H1 (cell line): ENCODE data around the gene ITPR1. TPM values are rescaled to one million over a fixed set of nuclear protein-coding genes. Genes with fewer than 3 reads are reported as not detected.

ENCODE experiments used
- CTCF ChIA-PET: fragments of 300-600 bp; sonication (Branson Sonifier 250); formaldehyde crosslinking; loops from one replicate; lab custom pipeline; 2021; ENCODE audit not compliant: partially characterized antibody; lab: Charles Lee
- POLR2A ChIA-PET: fragments of 300-600 bp; sonication (Branson Sonifier 250); formaldehyde crosslinking; loops from one replicate; lab custom pipeline; 2021; ENCODE audit warnings: inconsistent platforms; ENCODE audit not compliant: partially characterized antibody; lab: Charles Lee
- DNase-seq, 2 experiments: peaks; one replicate each; pipeline versions ENCODE4 v3.0.0 to v3.0.0-alpha.2; 2010 to 2022; ENCODE audit warnings: low spot score in 2 of 2, low read depth in 1 of 2, mixed read lengths in 1 of 2
- FAIRE-seq: peaks from 2 replicates; lab custom pipeline; 2011; peaks lifted over from hg19 to GRCh38; lab: Jason Lieb, UNC
- H2AFZ ChIP-seq: 2 replicates; pipeline ENCODE4 v1.8.1; 2012; ENCODE audit warnings: low read length, inconsistent platforms
- H2AK5ac ChIP-seq: 2 replicates; pipeline ENCODE4 v1.6.1; 2013; ENCODE audit warnings: low read depth, low read length
- H2BK120ac ChIP-seq: replicated peaks from 2 replicates; pipeline ENCODE3; 2013; ENCODE audit warnings: low read depth, low read length, inconsistent platforms
- H2BK12ac ChIP-seq: 2 replicates; pipeline ENCODE4 v1.6.1; 2013; ENCODE audit warnings: low read depth, low read length
- H2BK15ac ChIP-seq: 2 replicates; pipeline ENCODE4 v1.6.1; 2013; ENCODE audit warnings: low read length
- H2BK20ac ChIP-seq: 2 replicates; pipeline ENCODE4 v1.6.1; 2013; ENCODE audit warnings: low read length
- H2BK5ac ChIP-seq: 2 replicates; pipeline ENCODE4 v1.6.1; 2013; ENCODE audit warnings: low read depth, low read length
- H3K14ac ChIP-seq: 2 replicates; pipeline ENCODE4 v1.6.1; 2013; ENCODE audit warnings: inconsistent platforms; ENCODE audit not compliant: insufficient read length
- H3K18ac ChIP-seq: 2 replicates; pipeline ENCODE4 v1.6.1; 2013; ENCODE audit warnings: low read length; ENCODE audit errors: extremely low read depth
- H3K23ac ChIP-seq: 2 replicates; pipeline ENCODE4 v1.6.1; 2013; ENCODE audit warnings: inconsistent platforms; ENCODE audit not compliant: insufficient read length
- H3K23me2 ChIP-seq: 2 replicates; pipeline ENCODE4 v1.6.1; 2013; ENCODE audit warnings: low read depth, low read length
- H3K27ac ChIP-seq: 2 replicates; pipeline ENCODE4 v1.6.1; 2011; ENCODE audit warnings: low read depth, low read length, inconsistent platforms
- H3K27me3 ChIP-seq, 4 experiments: replicated peaks in 1 of 4; 1 replicate in 1 of 4; 2 replicates in 3 of 4; pipeline versions ENCODE4 v1.6.1 to v1.8.1; 2011 to 2013; ENCODE audit warnings: low read length in 3 of 4, mild to moderate bottlenecking in 3 of 4, inconsistent platforms in 2 of 4, mixed read lengths in 2 of 4, moderate library complexity in 1 of 4; ENCODE audit not compliant: control insufficient read depth in 3 of 4, insufficient read depth in 3 of 4; ENCODE audit errors: extremely low read depth in 1 of 4
- H3K36me3 ChIP-seq, 4 experiments: 2 replicates each; pipeline versions ENCODE4 v1.6.1 to v1.8.1; 2011 to 2013; ENCODE audit warnings: mild to moderate bottlenecking in 4 of 4, low read length in 3 of 4, moderate library complexity in 2 of 4, control low read depth in 1 of 4, inconsistent platforms in 1 of 4; ENCODE audit not compliant: insufficient read depth in 4 of 4, control insufficient read depth in 2 of 4
- H3K4ac ChIP-seq: replicated peaks from 2 replicates; pipeline ENCODE3; 2013; ENCODE audit warnings: low read length, low read depth, mixed read lengths, inconsistent platforms; ENCODE audit not compliant: insufficient read length
- H3K4me1 ChIP-seq, 4 experiments: replicated peaks in 1 of 4; 1 replicate in 1 of 4; 2 replicates in 3 of 4; pipeline versions ENCODE4 v1.6.1 to v1.8.1; 2011 to 2013; ENCODE audit warnings: low read length in 3 of 4, inconsistent platforms in 2 of 4, mixed read lengths in 1 of 4; ENCODE audit not compliant: insufficient read depth in 4 of 4, control insufficient read depth in 3 of 4
- H3K4me2 ChIP-seq, 2 experiments: 2 replicates each; pipeline versions ENCODE4 v1.6.1 to v1.8.1; 2011 to 2013; ENCODE audit warnings: low read depth in 2 of 2, low read length in 2 of 2, control low read depth in 1 of 2, inconsistent platforms in 1 of 2, mild to moderate bottlenecking in 1 of 2; ENCODE audit not compliant: insufficient read depth in 1 of 2
- H3K4me3 ChIP-seq, 4 experiments: fragments of 200-600, 300-600 bp in 1 of 4; sonication (generic), shearing (Covaris generic), sonication (Bioruptor Twin) in 1 of 4; 2 replicates each; pipeline versions ENCODE4 v1.5.1 to v1.8.1; 2011 to 2016; ENCODE audit warnings: low read length in 4 of 4, low read depth in 3 of 4, control low read depth in 2 of 4, inconsistent platforms in 2 of 4, mild to moderate bottlenecking in 2 of 4, mixed read lengths in 1 of 4, moderate library complexity in 1 of 4; ENCODE audit not compliant: insufficient read depth in 2 of 4; ENCODE audit errors: extremely low read depth in 1 of 4
- H3K56ac ChIP-seq: replicated peaks from 2 replicates; pipeline ENCODE3; 2013; ENCODE audit warnings: low read depth, mild to moderate bottlenecking, mixed read lengths, low read length, inconsistent platforms; ENCODE audit not compliant: insufficient read length
- H3K79me1 ChIP-seq: 2 replicates; pipeline ENCODE4 v1.6.1; 2013; ENCODE audit warnings: low read depth, low read length, control low read depth
- H3K79me2 ChIP-seq, 2 experiments: 2 replicates each; pipeline versions ENCODE4 v1.6.1 to v1.8.1; 2012 to 2013; ENCODE audit warnings: low read length in 2 of 2, mild to moderate bottlenecking in 2 of 2, inconsistent platforms in 1 of 2; ENCODE audit not compliant: insufficient read depth in 2 of 2, control insufficient read depth in 1 of 2
- H3K9ac ChIP-seq, 4 experiments: replicated peaks in 1 of 4; 1 replicate in 1 of 4; 2 replicates in 3 of 4; pipeline versions ENCODE4 v1.6.1 to v1.8.1; 2011 to 2013; ENCODE audit warnings: low read depth in 3 of 4, low read length in 3 of 4, control low read depth in 2 of 4, mild to moderate bottlenecking in 2 of 4, moderate library complexity in 2 of 4, inconsistent platforms in 1 of 4; ENCODE audit errors: extremely low read depth in 1 of 4
- H3K9me3 ChIP-seq, 2 experiments: 2 replicates each; pipeline versions ENCODE4 v1.6.1 to v1.8.1; 2012 to 2013; ENCODE audit warnings: mild to moderate bottlenecking in 2 of 2, moderate library complexity in 2 of 2, control low read depth in 1 of 2, inconsistent platforms in 1 of 2, low read depth in 1 of 2, low read length in 1 of 2, mixed read lengths in 1 of 2; ENCODE audit not compliant: insufficient read depth in 2 of 2
- H4K20me1 ChIP-seq, 2 experiments: replicated peaks in 1 of 2; 2 replicates each; pipeline versions ENCODE3 to v1.8.1; 2011 to 2013; ENCODE audit warnings: inconsistent platforms in 2 of 2, low read length in 2 of 2, mild to moderate bottlenecking in 1 of 2; ENCODE audit not compliant: insufficient read depth in 2 of 2, control insufficient read depth in 1 of 2
- H4K5ac ChIP-seq: 2 replicates; pipeline ENCODE4 v1.6.1; 2013; ENCODE audit warnings: low read length, low read depth, mixed read lengths, inconsistent platforms; ENCODE audit not compliant: insufficient read length
- H4K8ac ChIP-seq: 2 replicates; pipeline ENCODE4 v1.8.0; 2013; ENCODE audit warnings: mild to moderate bottlenecking, moderate library complexity, low read length, inconsistent platforms; ENCODE audit not compliant: insufficient read depth; ENCODE audit errors: extremely low read depth
- H4K91ac ChIP-seq: replicated peaks from 2 replicates; pipeline ENCODE3; 2013; ENCODE audit warnings: low read length, mixed read lengths, inconsistent platforms; ENCODE audit not compliant: insufficient read length
- ASH2L ChIP-seq: fragments of 200-600, 300-600 bp; sonication (generic); IDR thresholded peaks from one replicate; pipeline ENCODE4 v1.7.1; 2017; ENCODE audit warnings: low read length
- CHD2 ChIP-seq: IDR thresholded peaks from 2 replicates; pipeline ENCODE4 v1.6.1; 2012; ENCODE audit warnings: low read length, improper control_type of control experiment
- EP300 ChIP-seq, 2 experiments: IDR thresholded peaks; 1 replicate in 1 of 2; 2 replicates in 1 of 2; pipeline ENCODE4 v1.6.1; 2011 to 2012; ENCODE audit warnings: low read depth in 2 of 2, low read length in 2 of 2, mild to moderate bottlenecking in 2 of 2, borderline replicate concordance in 1 of 2, inconsistent platforms in 1 of 2, moderate library complexity in 1 of 2
- MAFK ChIP-seq: IDR thresholded peaks from 2 replicates; pipeline ENCODE4 v1.6.1; 2012; ENCODE audit warnings: low read depth, mild to moderate bottlenecking, improper control_type of control experiment, low read length
- SP2 ChIP-seq: IDR thresholded peaks from 2 replicates; pipeline ENCODE4 v1.6.1; 2012; ENCODE audit warnings: mild to moderate bottlenecking, low read length, inconsistent platforms
- SUZ12 ChIP-seq: fragments of 200-600 bp; sonication (generic); IDR thresholded peaks from 2 replicates; pipeline ENCODE4 v1.6.1; 2012; ENCODE audit warnings: mild to moderate bottlenecking, inconsistent platforms, low read length, moderate library complexity, mixed read lengths
- WGBS, 2 experiments: shearing (Covaris generic) in 1 of 2; methylation state at CpG; one replicate each; pipeline versions ENCODE4 v1.1.6 to v1.1.7; 2013 to 2015; ENCODE audit warnings: low lambda C conversion rate in 2 of 2, mixed read lengths in 2 of 2, inconsistent platforms in 1 of 2, low coverage in 1 of 2, missing lambda C conversion rate in 1 of 2; ENCODE audit not compliant: insufficient replicate concordance in 2 of 2, insufficient coverage in 1 of 2, insufficient read length in 1 of 2; ENCODE audit errors: extremely low coverage in 1 of 2, missing lambda C conversion rate in 1 of 2; 5-methylcytosine and 5-hydroxymethylcytosine counted together
- polyA plus RNA-seq, 7 experiments: library from polyadenylated mRNA; depleted of rRNA in 3 of 7; stranded (reverse) in 5 of 7; unstranded in 2 of 7; fragments of >200 nt in 5 of 7; fragments of 200-250 nt in 2 of 7; gene quantifications; 1 replicate in 5 of 7; 2 replicates in 1 of 7; 4 replicates in 1 of 7; pipeline versions ENCODE4 v1.2.1 to v1.2.3, GENCODE V29; 2011 to 2013; ENCODE audit warnings: missing spikeins in 2 of 7, mixed read lengths in 2 of 7
- total RNA-seq: library from RNA; stranded (reverse); fragmentation: NEBNext Ultra II Directional; extraction: Animal tissue kit (Norgen Biotek cat#: 25700); gene quantifications from 2 replicates; pipeline ENCODE4 v1.2.1, GENCODE V29; 2021
- TF ChIP-seq, protein P1 (sequence below): IDR thresholded peaks from 2 replicates; pipeline ENCODE4 v1.6.1; 2012; ENCODE audit warnings: low read length, inconsistent platforms
- TF ChIP-seq, protein P2 (sequence below), 3 experiments: IDR thresholded peaks; 1 replicate in 2 of 3; 2 replicates in 1 of 3; pipeline versions ENCODE4 v1.5.1 to v1.6.1; 2011; ENCODE audit warnings: low read length in 3 of 3, mild to moderate bottlenecking in 3 of 3, inconsistent platforms in 2 of 3, low read depth in 1 of 3, moderate library complexity in 1 of 3; ENCODE audit not compliant: insufficient read depth in 1 of 3; ENCODE audit errors: control extremely low read depth in 1 of 3

Gene ITPR1
- total and polyA plus RNA-seq, 2 of the 8 experiments (the other 6 are each of a cell fraction or from before 2014, with no cell fraction given) = 2.5 to 16.3 TPM

DNA sequence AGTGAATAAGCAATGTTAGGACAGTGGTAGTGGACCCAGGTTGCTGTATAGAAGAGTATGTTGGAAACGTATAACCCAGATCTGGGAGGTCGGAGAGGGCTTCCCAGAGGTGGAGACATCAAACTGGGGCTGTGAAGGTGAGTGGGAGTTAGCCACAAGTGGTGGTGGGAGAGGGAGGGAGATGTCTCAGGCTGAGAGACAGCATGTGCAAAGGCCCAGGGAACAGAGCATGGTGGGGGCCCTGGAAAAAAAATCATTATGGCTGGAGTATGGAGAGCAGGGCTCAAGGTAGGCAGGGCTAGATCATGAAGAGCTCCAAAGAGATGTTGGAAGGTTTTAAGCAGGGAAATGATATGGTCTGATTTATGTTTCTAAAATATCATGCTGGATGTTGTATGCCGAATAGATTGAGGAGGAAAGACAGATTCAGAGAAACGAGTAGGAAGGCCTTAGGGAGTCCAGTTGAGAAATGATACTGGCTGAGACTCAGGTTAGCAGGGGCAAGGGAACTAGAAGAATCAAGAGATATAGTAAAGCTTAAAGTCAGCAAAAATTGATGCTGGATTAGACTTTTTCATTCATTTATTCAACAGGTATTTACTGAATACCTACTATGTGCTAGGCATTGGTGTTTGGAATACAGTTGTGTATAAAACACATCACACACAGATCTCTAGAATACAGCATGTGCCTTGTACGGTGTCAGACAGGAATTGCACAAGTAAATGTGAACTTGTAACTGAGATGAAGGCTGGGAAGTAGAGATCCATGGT, 17.0 kb downstream of the ITPR1 start:
- H2BK5ac ChIP-seq = no peak overlapping the region
- H3K4me2 ChIP-seq = no peak overlapping the region
- H4K91ac ChIP-seq = peak overlapping the region; percentile 10
- no peak overlapping the region for H3K23ac ChIP-seq
- H3K36me3 ChIP-seq = no peaks in the 10 kb centered on the region
- no peak overlapping the region for H4K5ac ChIP-seq
- H2AK5ac ChIP-seq = no peak overlapping the region
- H3K27me3 ChIP-seq = no peaks in the 10 kb centered on the region; a peak in 2 of 7 replicates
- no peak overlapping the region for H2BK20ac ChIP-seq
- no peak overlapping the region for H4K8ac ChIP-seq
- H3K4me3 ChIP-seq = no peak overlapping the region
- no peak for FAIRE-seq
- H3K4ac ChIP-seq = no peak overlapping the region
- H3K79me1 ChIP-seq = no peaks in the 10 kb centered on the region
- no peak for DNase-seq
- H3K23me2 ChIP-seq = no peaks in the 10 kb centered on the region
- H4K20me1 ChIP-seq = peaks cover 0 to 2% of the 10 kb centered on the region in 2 experiments
- no peak overlapping the region for H3K56ac ChIP-seq
- H3K79me2 ChIP-seq = no peaks in the 10 kb centered on the region
- H3K4me1 ChIP-seq = peaks cover 5 to 13% (median 7%) of the 10 kb centered on the region in 4 experiments; a peak in 5 of 7 replicates
- H3K27ac ChIP-seq = no peak overlapping the region
- no peaks in the 10 kb centered on the region for H3K9me3 ChIP-seq
- no peak overlapping the region for H3K18ac ChIP-seq
- H2BK15ac ChIP-seq = no peak overlapping the region
- 93% methylated on average over 5 of the region's 5 CpGs; no CpG with 5 or more reads in 1 of the 2 experiments for WGBS, 2 experiments
- TF ChIP-seq MAFK (no peak), ASH2L (no peak), SP2 (no peak), EP300 (IDR thresholded peaks at IDR 0.05; ENCODE audit: borderline replicate concordance in 1 of 2, low read depth in 2 of 2, low read length in 2 of 2) (no peak), CHD2 (no peak), SUZ12 (no peak)
- TF ChIP-seq, protein P1, sequence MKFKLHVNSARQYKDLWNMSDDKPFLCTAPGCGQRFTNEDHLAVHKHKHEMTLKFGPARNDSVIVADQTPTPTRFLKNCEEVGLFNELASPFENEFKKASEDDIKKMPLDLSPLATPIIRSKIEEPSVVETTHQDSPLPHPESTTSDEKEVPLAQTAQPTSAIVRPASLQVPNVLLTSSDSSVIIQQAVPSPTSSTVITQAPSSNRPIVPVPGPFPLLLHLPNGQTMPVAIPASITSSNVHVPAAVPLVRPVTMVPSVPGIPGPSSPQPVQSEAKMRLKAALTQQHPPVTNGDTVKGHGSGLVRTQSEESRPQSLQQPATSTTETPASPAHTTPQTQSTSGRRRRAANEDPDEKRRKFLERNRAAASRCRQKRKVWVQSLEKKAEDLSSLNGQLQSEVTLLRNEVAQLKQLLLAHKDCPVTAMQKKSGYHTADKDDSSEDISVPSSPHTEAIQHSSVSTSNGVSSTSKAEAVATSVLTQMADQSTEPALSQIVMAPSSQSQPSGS = no peak
- TF ChIP-seq, protein P2, sequence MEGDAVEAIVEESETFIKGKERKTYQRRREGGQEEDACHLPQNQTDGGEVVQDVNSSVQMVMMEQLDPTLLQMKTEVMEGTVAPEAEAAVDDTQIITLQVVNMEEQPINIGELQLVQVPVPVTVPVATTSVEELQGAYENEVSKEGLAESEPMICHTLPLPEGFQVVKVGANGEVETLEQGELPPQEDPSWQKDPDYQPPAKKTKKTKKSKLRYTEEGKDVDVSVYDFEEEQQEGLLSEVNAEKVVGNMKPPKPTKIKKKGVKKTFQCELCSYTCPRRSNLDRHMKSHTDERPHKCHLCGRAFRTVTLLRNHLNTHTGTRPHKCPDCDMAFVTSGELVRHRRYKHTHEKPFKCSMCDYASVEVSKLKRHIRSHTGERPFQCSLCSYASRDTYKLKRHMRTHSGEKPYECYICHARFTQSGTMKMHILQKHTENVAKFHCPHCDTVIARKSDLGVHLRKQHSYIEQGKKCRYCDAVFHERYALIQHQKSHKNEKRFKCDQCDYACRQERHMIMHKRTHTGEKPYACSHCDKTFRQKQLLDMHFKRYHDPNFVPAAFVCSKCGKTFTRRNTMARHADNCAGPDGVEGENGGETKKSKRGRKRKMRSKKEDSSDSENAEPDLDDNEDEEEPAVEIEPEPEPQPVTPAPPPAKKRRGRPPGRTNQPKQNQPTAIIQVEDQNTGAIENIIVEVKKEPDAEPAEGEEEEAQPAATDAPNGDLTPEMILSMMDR (IDR thresholded peaks at IDR 0.05; ENCODE audit: control extremely low read depth in 1 of 3, insufficient read depth in 1 of 3, low read depth in 1 of 3, low read length in 3 of 3) = no peak
- ChIA-PET CTCF (interaction anchor here (0.5 to 2.4 kb wide), 5 partner anchors 26 to 1573 kb away, joined by 3 to 8 read pairs (median 5); no protein-coding TSS in a partner anchor), POLR2A (interaction anchor here (1.7 to 4.2 kb wide), 2 partner anchors 11 to 17 kb away, joined by 3 to 20 read pairs; partner anchors contain the start of gene ITPR1)
- no peak overlapping the region for H3K14ac ChIP-seq
- no peak overlapping the region for H2BK12ac ChIP-seq
- H2AFZ ChIP-seq = no peak overlapping the region
- H2BK120ac ChIP-seq = no peak overlapping the region
- H3K9ac ChIP-seq = no peak overlapping the region
